K562 (cell line): ENCODE data around the gene ZFP62. TPM values are rescaled to one million over a fixed set of nuclear protein-coding genes. Genes with fewer than 3 reads are reported as not detected.

Experiments
- ADNP ChIP-seq: fragments of 200-800 bp; sonication (Bioruptor generic); IDR thresholded peaks from 2 replicates; pipeline ENCODE4 v1.6.1; 2016; ENCODE audit warnings: missing genetic modification characterization, missing compliant biosample characterization
- BRD9 ChIP-seq: fragments of 450-650 bp; IDR thresholded peaks from 2 replicates; pipeline ENCODE4 v1.6.1; 2018; ENCODE audit warnings: low read depth; ENCODE audit not compliant: partially characterized antibody
- CBFA2T3 ChIP-seq: fragments of 450-650 bp; IDR thresholded peaks from 2 replicates; pipeline ENCODE4 v1.6.1; 2017
- CBFB ChIP-seq: sonication (generic); formaldehyde crosslinking; IDR thresholded peaks from 2 replicates; pipeline ENCODE4 v1.4.0; 2020; ENCODE audit warnings: mild to moderate bottlenecking, missing genetic modification reagents
- LARP7 ChIP-seq: fragments of 450-650 bp; IDR thresholded peaks from 2 replicates; pipeline ENCODE4 v1.6.1; 2016
- NCOA1 ChIP-seq: fragments of 450-650 bp; IDR thresholded peaks from 2 replicates; pipeline ENCODE4 v1.6.1; 2016; ENCODE audit warnings: low read depth
- NFXL1 ChIP-seq: fragments of 450-650 bp; formaldehyde crosslinking; IDR thresholded peaks from 2 replicates; pipeline ENCODE4 v1.4.0; 2021; ENCODE audit warnings: mild to moderate bottlenecking
- SIN3B ChIP-seq: fragments of 450-650 bp; IDR thresholded peaks from 2 replicates; pipeline ENCODE4 v1.6.1; 2017; ENCODE audit warnings: low read depth, mild to moderate bottlenecking, moderate library complexity
- TEAD1 ChIP-seq, 2 experiments: fragments of 450-650 bp in 1 of 2; sonication (generic) in 1 of 2; formaldehyde crosslinking; IDR thresholded peaks; 2 replicates each; pipeline versions ENCODE4 v1.4.0 to v1.8.0; 2020 to 2022; ENCODE audit warnings: mild to moderate bottlenecking in 2 of 2, missing genetic modification reagents in 1 of 2
- ZNF197 ChIP-seq: fragments of 200-800 bp; sonication (Bioruptor generic); IDR thresholded peaks from 2 replicates; pipeline ENCODE4 v1.6.1; 2016; ENCODE audit warnings: low read depth, missing genetic modification characterization, missing compliant biosample characterization
- polyA plus RNA-seq, 8 experiments: library from polyadenylated mRNA; depleted of rRNA in 4 of 8; stranded (reverse) in 5 of 8; unstranded in 3 of 8; fragments of >200 nt; fragmentation: Nextera tagmentation in 2 of 8; fragmentation: Illumina TruSeq in 1 of 8; extraction: Ambion mirVana in 2 of 8; extraction: Trizol in 1 of 8; gene quantifications; 2 replicates each; pipeline versions ENCODE4 v1.2.1 to v1.2.3, GENCODE V29; 2011 to 2014; ENCODE audit warnings: inconsistent platforms in 1 of 8, missing spikeins in 1 of 8
- total RNA-seq, 7 experiments: library from RNA; depleted of rRNA in 6 of 7; stranded (reverse); fragments of >200 nt in 6 of 7; fragmentation: Illumina TruSeq in 2 of 7; extraction: Trizol in 2 of 7; gene quantifications; 2 replicates each; pipeline versions ENCODE4 v1.2.1 to v1.2.3, GENCODE V29; 2011 to 2021; ENCODE audit warnings: low replicate concordance in 1 of 7
- TF ChIP-seq, protein P1 (sequence below): fragments of 450-650 bp; conservative IDR thresholded peaks from 2 replicates; pipeline ENCODE4 v1.6.1; 2016; ENCODE audit warnings: missing genetic modification characterization, low read depth, mild to moderate bottlenecking, control low read depth, missing compliant biosample characterization
- TF ChIP-seq, protein P2 (sequence below): IDR thresholded peaks from 2 replicates; pipeline ENCODE4 v1.6.1; 2011; ENCODE audit not compliant: insufficient read length; ENCODE audit errors: extremely low read depth
- TF ChIP-seq, protein P3 (sequence below): fragments of 450-650 bp; formaldehyde crosslinking; conservative IDR thresholded peaks from 2 replicates; pipeline ENCODE4 v1.4.0; 2022; ENCODE audit warnings: mild to moderate bottlenecking, missing genetic modification characterization
- TF ChIP-seq, protein P4 (sequence below), 2 experiments: fragments of 250-450 bp in 1 of 2; fragments of 450-650 bp in 1 of 2; sonication (Bioruptor Pico) in 1 of 2; IDR thresholded peaks; 2 replicates each; pipeline versions ENCODE4 v1.6.1 to v1.8.0; 2016 to 2021; ENCODE audit warnings: mild to moderate bottlenecking in 2 of 2, moderate library complexity in 2 of 2, missing compliant biosample characterization in 1 of 2, missing genetic modification characterization in 1 of 2
- TF ChIP-seq, protein P5 (sequence below): fragments of 450-650 bp; IDR thresholded peaks from 2 replicates; pipeline ENCODE4 v1.7.0; 2016; ENCODE audit warnings: borderline replicate concordance
- TF ChIP-seq, protein P6 (sequence below): fragments of 450-650 bp; IDR thresholded peaks from 2 replicates; pipeline ENCODE4 v1.6.1; 2016; ENCODE audit warnings: low read depth, mild to moderate bottlenecking, moderate library complexity
- TF ChIP-seq, protein P7 (sequence below): fragments of 450-650 bp; formaldehyde crosslinking; IDR thresholded peaks from 2 replicates; pipeline ENCODE4 v1.4.0; 2022; ENCODE audit warnings: missing genetic modification characterization
- TF ChIP-seq, protein P8 (sequence below): fragments of 250-450 bp; sonication (Bioruptor Pico); IDR thresholded peaks from 2 replicates; pipeline ENCODE4 v1.5.0; 2021

The ZFP62 gene
- total and polyA plus RNA-seq, 9 of the 15 experiments (the other 6 are each of a cell fraction or from before 2014, with no cell fraction given), result 12.2 to 37.5 (median 25.0) TPM

DNA sequence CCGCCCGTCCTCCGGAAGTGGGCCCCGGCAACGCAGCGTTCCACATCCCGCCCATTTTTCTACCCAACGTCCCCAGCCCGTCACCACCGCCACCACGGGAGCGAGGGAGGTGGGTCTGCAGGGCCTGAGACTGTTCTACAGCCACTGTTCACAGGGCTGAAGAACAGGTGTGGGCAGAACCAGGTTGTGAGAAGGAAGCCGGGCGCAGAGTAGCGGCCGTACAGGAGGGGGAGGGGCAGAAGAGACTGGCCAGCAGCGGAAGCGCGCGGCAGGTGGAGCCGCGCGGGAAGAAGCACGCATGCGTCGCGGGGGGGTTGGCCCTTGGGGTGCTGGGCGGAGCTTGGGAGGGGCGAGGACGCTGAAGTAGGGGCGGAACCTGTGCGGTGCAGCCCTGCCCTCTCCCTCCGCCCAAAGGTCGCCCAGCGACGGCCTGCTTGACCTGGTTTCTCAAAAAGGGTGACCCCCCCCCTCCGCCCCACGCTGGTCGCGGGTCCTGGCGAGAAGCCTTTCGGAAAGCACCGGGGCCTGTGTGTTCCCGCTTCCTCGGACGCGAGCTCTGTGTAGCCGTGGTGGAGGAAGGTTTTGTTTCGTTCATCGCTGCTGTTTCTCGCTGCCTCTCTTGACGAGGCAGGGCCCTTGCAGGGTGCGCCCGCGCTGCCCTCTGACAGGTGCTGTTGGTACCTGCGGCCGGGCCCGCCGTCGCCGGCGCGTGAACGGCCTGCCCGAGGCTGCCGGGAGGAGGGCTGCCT, 50.7 kb downstream of the ZFP62 start (continued):
- TF ChIP-seq, protein P1, sequence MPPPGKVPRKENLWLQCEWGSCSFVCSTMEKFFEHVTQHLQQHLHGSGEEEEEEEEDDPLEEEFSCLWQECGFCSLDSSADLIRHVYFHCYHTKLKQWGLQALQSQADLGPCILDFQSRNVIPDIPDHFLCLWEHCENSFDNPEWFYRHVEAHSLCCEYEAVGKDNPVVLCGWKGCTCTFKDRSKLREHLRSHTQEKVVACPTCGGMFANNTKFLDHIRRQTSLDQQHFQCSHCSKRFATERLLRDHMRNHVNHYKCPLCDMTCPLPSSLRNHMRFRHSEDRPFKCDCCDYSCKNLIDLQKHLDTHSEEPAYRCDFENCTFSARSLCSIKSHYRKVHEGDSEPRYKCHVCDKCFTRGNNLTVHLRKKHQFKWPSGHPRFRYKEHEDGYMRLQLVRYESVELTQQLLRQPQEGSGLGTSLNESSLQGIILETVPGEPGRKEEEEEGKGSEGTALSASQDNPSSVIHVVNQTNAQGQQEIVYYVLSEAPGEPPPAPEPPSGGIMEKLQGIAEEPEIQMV (tag), result no peak
- TF ChIP-seq LARP7 (no peak), SIN3B (peak; percentile 69; the same call in 1 of the 2 replicates), TEAD1 (CRISPR knock-in tag; IDR thresholded peaks at IDR 0.05) (peak; percentile 6 to 49; a peak in 2 of 4 replicates), NFXL1 (CRISPR knock-in tag) (no peak), ZNF197 (CRISPR knock-in tag) (0 out of 2 replicates have a peak, but pooled peaks have one; percentile 30), CBFA2T3 (no peak), CBFB (CRISPR knock-in tag) (no peak), ADNP (no peak), BRD9 (no peak), NCOA1 (peak; percentile 78)
- TF ChIP-seq, protein P2, sequence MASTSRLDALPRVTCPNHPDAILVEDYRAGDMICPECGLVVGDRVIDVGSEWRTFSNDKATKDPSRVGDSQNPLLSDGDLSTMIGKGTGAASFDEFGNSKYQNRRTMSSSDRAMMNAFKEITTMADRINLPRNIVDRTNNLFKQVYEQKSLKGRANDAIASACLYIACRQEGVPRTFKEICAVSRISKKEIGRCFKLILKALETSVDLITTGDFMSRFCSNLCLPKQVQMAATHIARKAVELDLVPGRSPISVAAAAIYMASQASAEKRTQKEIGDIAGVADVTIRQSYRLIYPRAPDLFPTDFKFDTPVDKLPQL, result no peak
- TF ChIP-seq, protein P3, sequence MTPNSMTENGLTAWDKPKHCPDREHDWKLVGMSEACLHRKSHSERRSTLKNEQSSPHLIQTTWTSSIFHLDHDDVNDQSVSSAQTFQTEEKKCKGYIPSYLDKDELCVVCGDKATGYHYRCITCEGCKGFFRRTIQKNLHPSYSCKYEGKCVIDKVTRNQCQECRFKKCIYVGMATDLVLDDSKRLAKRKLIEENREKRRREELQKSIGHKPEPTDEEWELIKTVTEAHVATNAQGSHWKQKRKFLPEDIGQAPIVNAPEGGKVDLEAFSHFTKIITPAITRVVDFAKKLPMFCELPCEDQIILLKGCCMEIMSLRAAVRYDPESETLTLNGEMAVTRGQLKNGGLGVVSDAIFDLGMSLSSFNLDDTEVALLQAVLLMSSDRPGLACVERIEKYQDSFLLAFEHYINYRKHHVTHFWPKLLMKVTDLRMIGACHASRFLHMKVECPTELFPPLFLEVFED (CRISPR knock-in tag), result peak; percentile 95
- TF ChIP-seq, protein P4, sequence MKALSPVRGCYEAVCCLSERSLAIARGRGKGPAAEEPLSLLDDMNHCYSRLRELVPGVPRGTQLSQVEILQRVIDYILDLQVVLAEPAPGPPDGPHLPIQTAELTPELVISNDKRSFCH (CRISPR knock-in tag; IDR thresholded peaks at IDR 0.05), result no peak
- TF ChIP-seq, protein P4 (tag; IDR thresholded peaks at IDR 0.05), result peak; percentile 83
- TF ChIP-seq, protein P5, sequence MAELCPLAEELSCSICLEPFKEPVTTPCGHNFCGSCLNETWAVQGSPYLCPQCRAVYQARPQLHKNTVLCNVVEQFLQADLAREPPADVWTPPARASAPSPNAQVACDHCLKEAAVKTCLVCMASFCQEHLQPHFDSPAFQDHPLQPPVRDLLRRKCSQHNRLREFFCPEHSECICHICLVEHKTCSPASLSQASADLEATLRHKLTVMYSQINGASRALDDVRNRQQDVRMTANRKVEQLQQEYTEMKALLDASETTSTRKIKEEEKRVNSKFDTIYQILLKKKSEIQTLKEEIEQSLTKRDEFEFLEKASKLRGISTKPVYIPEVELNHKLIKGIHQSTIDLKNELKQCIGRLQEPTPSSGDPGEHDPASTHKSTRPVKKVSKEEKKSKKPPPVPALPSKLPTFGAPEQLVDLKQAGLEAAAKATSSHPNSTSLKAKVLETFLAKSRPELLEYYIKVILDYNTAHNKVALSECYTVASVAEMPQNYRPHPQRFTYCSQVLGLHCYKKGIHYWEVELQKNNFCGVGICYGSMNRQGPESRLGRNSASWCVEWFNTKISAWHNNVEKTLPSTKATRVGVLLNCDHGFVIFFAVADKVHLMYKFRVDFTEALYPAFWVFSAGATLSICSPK, result no peak
- TF ChIP-seq, protein P6, sequence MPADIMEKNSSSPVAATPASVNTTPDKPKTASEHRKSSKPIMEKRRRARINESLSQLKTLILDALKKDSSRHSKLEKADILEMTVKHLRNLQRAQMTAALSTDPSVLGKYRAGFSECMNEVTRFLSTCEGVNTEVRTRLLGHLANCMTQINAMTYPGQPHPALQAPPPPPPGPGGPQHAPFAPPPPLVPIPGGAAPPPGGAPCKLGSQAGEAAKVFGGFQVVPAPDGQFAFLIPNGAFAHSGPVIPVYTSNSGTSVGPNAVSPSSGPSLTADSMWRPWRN, result no peak
- TF ChIP-seq, protein P7, sequence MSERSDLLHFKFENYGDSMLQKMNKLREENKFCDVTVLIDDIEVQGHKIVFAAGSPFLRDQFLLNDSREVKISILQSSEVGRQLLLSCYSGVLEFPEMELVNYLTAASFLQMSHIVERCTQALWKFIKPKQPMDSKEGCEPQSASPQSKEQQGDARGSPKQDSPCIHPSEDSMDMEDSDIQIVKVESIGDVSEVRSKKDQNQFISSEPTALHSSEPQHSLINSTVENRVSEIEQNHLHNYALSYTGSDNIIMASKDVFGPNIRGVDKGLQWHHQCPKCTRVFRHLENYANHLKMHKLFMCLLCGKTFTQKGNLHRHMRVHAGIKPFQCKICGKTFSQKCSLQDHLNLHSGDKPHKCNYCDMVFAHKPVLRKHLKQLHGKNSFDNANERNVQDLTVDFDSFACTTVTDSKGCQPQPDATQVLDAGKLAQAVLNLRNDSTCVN, result peak; percentile 83; the same call in 1 of the 2 replicates
- TF ChIP-seq, protein P8, sequence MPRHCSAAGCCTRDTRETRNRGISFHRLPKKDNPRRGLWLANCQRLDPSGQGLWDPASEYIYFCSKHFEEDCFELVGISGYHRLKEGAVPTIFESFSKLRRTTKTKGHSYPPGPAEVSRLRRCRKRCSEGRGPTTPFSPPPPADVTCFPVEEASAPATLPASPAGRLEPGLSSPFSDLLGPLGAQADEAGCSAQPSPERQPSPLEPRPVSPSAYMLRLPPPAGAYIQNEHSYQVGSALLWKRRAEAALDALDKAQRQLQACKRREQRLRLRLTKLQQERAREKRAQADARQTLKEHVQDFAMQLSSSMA, result peak; percentile 83; the same call in 1 of the 2 replicates
